Hematopoietic multipotent progenitor cell treated with erythropoietin and hydrocortisone succinate and interleukin-3 and kit ligand, for 8 days (in vitro differentiated cells): ENCODE results near the gene BIRC3.
"Not testable (repeated sequence)": the region's sequence is repeated elsewhere in the genome, so short reads cannot be mapped to it uniquely, and the experiment has no call there.

Experiments used
- DNase-seq: peaks from one replicate; pipeline ENCODE4 v3.0.0-alpha.2; 2015

Gene BIRC3

DNA sequence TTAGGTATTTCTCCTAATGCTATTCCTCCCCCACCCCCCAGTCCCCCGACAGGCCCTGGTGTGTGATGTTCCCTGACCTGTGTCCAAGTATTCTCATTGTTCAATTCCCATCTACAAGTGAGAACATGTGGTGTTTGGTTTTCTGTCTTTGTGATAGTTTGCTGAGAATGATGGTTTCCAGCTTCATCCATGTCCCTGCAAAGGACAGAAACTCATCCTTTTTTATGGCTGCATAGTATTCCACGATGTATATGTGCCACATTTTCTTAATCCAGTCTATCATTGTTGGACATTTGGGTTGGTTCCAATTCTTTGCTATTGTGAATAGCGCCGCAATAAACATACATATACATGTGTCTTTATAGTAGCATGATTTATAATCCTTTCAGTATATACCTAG is 20.5 kb upstream of the BIRC3 start:
- DNase-seq, result not testable (repeated sequence)

DNA sequence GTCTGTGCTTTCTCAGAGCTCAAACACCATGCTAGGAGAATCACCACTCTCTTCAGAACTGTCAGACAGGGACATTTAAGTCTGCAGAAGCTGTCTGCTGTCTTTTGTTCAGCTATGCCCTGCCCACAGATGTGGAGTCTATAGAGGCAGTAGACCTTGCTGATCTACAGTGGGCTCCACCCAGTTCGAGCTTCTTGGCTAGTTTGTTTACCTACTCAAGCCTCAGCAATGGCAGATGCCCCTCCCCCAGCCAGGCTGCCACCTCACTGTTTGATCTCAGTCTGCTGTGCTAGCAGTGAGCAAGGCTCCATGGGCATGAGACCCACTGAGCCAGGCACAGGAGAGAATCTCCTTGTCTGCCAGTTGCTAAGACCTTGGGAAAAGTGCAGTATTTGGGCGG is 16.4 kb upstream of the BIRC3 start:
- DNase-seq, result not testable (repeated sequence)

DNA sequence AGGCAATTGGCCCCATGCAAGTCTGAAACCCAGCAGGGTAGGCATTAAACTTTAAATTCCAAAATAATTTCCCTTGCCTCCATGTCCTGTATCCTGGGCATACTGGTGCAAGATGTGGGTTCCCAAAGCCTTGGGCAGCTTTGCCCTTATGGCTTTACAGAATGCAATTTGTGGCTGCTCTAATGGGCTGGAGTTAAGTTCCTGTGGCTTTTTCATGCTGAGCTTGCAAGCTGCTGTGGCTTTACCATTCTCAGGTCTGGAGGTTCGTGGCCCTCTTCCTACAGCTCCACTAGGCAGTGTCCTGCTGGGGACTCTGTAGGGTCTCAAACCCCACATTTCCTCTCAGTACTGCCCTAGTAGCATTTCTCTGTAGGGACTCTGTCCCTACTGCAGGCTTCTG is 15.0 kb upstream of the BIRC3 start:
- no peak for DNase-seq

DNA sequence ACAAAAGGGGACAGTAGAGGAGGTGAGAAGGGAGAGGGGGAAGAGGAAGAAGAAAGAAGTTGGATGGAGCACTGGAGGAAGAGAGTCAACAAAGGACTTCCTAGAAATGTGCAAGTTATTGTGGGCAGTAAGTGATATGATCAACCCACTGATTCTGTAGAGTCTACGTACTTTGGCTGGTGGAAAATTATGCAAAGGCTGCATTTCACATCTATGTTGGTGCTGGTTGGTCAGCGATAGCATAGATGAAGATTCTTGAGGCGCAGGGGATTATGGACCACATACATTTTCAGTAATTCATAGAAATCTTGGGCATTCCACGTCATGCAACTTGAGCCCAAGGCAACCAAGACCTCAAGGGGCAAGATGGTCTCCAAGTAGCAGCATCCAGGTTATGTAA is 12.6 kb upstream of the BIRC3 start:
- DNase-seq, result peak; percentile 14

- DNase-seq, result no peak
These were observed 11.8 kb upstream of the BIRC3 start for GRCh38 chr11:102305352-102306047.

- no peak for DNase-seq
These were observed 11.2 kb upstream of the BIRC3 start for GRCh38 chr11:102306048-102306597.

- DNase-seq, result peak; percentile 46
These were observed 10.2 kb upstream of the BIRC3 start for GRCh38 chr11:102306817-102307726.

DNA sequence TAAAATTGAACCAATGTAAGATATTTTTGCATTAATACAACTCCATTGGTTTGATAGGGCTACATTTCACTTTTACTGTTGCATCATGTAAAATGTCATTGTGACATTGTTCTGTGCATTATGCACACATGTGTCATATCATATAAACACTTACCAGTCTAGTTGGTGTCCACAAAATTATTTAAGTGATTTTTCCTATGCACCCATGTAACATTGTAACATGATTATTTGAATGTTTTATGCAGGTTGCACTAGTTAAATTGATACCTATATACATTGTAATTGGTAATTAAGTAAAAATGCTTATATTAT is 9.6 kb upstream of the BIRC3 start:
- no peak for DNase-seq

DNA sequence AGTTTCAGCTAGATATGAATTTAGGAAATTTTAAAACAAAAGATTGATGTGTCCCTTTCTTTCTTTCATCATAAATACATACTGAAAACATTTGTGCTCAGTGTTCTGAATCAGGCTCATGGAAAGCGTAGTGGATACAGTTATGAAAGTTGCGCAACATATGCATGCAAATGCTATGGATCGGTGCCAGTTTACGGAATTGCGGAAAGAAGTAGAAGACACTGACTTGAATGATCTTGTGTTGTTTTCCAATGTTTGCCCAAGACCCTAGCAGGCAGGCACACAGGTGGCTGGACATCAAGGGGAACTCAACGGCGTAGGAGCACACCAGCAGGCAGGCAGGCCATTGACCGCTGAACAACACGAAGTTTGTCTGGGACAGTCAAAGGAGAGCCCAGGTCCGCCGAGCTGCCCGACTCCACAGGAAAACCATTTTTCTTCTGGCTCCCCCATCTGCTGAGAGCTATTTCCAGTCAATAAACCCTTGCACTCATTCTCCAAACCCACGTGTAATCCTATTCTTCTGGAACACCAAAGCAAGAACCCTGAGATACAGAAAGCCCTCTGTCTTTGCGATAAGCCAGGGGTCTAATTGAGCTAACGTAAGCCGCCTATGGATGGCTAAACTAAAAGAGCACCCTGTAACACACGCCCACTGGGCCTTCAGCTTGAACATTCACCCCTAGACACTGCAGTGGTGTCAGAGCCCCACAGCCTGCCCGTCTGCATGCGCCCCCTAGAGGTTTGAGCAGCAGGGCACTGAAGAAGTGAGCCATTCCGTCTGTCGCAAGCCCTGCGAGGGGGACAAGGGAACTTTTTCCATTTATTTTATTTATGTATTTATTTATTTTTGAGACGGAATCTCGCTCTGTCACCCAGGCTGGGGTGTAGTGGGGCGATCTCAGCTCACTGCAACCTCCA is 7.4 kb upstream of the BIRC3 start:
- no peak for DNase-seq

GRCh38 chr11:102312667-102313066 is 4.6 kb upstream of the BIRC3 start:
- DNase-seq, result peak; percentile 13

DNA sequence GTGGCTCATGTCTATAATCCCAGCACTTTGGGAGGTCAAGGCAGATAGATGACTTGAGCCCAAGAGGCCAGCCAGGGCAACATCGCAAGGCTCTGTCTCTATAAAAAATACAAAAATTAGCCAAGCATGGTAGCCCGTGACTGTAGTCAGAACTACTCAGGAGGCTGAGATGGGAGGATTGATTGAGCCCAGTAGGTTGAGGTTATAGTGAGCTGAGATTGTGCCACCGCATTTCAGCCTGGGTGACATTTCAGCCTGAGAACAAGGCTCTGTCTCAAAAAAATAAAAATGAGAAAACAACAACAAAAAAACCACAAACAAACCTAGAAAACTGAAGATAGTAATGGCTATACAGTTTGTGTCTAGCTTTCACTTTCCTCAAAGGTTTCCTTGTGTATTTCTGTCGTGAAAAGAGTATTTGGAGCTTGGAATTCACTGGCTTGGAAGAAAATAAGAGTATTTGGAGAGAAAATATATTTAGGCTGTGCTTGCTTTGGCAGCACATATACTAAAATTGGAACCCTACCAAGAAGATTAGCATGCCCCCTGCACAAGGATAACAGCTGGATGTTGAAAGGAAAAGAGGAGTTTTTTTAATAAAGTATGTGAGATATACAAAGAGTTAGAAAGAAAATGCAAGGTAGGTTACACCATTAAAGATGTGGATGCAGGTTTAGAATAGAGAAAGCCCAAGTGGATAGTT is 3.9 kb upstream of the BIRC3 start:
- DNase-seq, result no peak

DNA sequence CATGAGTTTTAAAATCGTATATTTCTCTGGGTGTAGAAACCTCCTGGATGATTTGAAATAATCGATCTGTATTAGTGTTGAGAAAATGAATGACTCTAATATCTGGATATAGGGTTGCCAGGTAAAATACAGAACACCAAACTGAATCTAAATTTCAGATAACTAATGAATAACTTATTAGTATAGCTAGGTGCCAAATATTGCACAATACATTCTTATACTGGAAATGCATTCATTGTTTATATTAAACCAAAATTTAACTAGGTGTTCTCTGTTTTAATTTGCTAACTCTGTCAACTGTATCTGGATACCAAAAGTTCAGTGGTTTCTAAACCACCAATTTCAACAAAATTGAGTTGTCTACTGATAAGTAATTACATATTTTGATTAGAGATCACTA is 2.5 kb upstream of the BIRC3 start:
- DNase-seq, result no peak

DNA sequence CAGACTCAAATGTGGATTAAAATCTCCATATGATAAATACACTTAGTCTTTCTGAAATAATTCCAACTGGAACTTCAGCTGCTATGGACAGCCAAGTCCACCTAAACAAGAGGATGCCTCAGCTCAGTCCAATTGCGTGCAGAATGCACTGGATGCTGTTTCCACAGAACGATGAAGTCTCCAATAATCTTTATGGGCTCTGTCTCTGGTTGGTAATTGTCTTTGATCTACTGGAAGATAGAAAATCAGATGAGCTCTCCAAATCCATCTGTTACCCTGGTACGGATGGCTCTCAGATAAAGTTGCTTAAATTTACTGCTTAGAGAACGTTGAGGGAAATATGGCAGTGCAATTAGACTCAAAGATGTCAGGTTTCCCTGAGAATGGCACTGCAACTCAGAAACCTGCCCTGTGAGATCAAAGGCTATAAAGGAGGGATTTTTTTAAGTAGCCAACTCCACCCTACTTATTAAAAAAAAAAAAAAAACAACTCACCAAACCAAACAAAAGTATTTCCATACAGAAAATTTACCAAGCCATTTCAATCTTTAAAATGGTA is 859 bp upstream of the BIRC3 start:
- no peak for DNase-seq

- no peak for DNase-seq
These were observed 452 bp downstream of the BIRC3 start for GRCh38 chr11:102317768-102318103.

DNA sequence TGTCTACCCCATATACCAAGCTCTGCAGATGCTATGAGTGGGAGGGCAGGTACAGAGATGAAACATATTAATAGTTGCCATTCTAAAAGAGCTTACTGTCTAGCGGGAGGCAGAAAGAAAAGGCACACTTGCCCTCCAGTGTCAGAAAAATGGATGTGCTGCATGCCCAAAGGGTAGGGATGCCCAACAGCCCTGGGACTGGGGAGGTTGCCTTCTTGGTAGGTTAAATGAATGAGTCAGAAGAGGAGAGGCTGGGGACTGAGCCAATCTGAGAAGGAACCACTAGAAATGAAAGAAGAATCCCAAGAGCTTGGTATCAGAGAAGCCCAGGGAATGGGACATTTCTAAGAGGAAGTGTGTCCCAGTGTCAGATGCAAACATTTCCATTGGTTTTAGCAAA is 1.2 kb downstream of the BIRC3 start:
- no peak for DNase-seq

DNA sequence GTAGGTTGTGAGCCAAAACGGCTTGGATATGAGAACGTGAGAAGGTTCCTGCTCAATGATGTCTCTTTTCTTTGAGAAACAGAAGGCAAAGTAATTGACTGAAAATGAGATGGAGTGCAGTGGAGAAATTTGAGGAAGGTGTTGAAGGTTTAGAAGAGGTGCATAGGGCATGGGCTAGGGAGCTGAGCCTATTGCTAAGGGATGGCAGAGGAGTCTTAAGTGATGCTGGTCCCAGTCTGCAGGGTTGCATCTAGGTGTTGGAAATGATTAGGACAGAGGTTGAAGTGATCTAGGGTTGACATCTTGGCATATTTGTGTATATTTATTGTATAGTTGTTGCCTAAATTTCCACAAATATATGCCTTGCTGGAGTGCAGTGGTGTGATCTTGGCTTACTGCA is 2.3 kb downstream of the BIRC3 start:
- no peak for DNase-seq

DNA sequence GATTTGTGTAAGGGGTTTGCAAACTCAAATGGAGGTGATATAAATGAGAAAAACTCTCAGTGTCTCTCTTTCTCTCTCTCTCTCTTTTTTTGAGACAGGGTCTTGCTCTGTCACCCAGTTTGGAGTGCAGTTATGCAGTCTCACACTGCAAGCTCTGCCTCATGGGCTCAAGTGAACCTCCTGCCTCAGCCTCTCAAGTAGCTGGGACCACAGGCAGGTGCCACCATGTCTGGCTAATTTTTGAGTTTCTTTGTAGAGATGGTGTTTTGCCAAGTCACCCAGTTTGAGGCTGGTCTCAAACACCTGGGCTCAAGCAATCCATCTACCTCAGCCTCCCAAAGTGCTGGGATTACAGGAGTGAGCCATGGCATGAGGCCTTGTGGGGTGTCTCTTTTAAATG is 2.9 kb downstream of the BIRC3 start:
- no peak for DNase-seq

GRCh38 chr11:102320679-102321078 is 3.4 kb downstream of the BIRC3 start:
- no peak for DNase-seq

DNA sequence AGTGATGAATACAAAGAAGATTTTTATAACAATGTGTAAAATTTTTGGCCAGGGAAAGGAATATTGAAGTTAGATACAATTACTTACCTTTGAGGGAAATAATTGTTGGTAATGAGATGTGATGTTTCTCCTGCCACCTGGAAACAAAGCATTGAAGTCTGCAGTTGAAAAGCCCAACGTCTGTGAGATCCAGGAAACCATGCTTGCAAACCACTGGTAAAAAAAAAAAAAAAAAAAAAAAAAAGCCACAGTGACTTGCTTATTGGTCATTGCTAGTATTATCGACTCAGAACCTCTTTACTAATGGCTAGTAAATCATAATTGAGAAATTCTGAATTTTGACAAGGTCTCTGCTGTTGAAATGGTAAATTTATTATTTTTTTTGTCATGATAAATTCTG is 5.3 kb downstream of the BIRC3 start:
- no peak for DNase-seq

GRCh38 chr11:102323542-102324251 is 6.4 kb downstream of the BIRC3 start:
- no peak for DNase-seq

DNA sequence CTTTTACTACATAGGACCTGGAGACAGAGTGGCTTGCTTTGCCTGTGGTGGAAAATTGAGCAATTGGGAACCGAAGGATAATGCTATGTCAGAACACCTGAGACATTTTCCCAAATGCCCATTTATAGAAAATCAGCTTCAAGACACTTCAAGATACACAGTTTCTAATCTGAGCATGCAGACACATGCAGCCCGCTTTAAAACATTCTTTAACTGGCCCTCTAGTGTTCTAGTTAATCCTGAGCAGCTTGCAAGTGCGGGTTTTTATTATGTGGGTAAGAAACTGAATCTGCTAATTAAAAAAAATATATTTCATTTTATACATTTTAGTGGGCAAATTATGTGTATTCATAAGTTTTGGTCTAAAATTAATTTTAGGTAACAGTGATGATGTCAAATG is 7.8 kb downstream of the BIRC3 start:
- DNase-seq, result no peak

- no peak for DNase-seq
These were observed 11.5 kb downstream of the BIRC3 start for GRCh38 chr11:102328748-102329147.
